ENCODE measurements around the gene TNK2.

TNK2 gene

GRCh38 chr3:195886181-195887141 lies 21.9 kb downstream of the TNK2 start:
- DNase-seq (ENCODE audit: low read depth in 3 of 3, low spot score in 1 of 3) = no peak

GRCh38 chr3:195885036-195885891 lies 23.1 kb downstream of the TNK2 start:
- DNase-seq (ENCODE audit: low read depth in 3 of 3, low spot score in 1 of 3) = no peak

- no peak for DNase-seq (ENCODE audit: low read depth in 3 of 3, low spot score in 1 of 3)
Observed at GRCh38 chr3:195884691-195885035, 23.7 kb downstream of the TNK2 start.

- DNase-seq (ENCODE audit: low read depth in 3 of 3, low spot score in 1 of 3) = no peak
Observed at GRCh38 chr3:195883801-195884200, 24.6 kb downstream of the TNK2 start.

GRCh38 chr3:195883160-195883559 lies 25.2 kb downstream of the TNK2 start:
- DNase-seq (ENCODE audit: low read depth in 3 of 3, low spot score in 1 of 3) = no peak

DNA sequence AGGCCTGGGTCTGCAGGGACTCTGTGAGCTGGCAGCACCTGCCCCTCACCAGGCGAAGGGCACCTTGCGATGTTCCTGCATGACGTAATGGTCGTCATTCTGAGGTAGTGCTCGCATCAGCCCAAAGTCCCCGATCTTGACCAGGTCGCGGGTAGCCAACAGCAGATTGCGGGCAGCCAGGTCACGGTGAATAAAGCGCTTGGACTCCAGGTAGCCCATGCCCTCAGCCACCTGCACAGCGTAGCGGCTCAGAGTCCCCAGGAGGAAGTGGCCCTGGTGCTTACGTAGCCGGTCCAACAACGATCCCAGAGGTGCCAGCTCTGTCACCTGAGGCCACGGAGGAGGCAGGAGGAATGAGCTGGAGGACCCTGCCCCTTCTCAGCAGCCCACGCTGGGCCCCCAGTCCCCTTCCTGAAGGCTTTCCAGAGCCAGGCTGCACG lies 26.3 kb downstream of the TNK2 start:
- no peak for DNase-seq (ENCODE audit: low read depth in 3 of 3, low spot score in 1 of 3)

DNA sequence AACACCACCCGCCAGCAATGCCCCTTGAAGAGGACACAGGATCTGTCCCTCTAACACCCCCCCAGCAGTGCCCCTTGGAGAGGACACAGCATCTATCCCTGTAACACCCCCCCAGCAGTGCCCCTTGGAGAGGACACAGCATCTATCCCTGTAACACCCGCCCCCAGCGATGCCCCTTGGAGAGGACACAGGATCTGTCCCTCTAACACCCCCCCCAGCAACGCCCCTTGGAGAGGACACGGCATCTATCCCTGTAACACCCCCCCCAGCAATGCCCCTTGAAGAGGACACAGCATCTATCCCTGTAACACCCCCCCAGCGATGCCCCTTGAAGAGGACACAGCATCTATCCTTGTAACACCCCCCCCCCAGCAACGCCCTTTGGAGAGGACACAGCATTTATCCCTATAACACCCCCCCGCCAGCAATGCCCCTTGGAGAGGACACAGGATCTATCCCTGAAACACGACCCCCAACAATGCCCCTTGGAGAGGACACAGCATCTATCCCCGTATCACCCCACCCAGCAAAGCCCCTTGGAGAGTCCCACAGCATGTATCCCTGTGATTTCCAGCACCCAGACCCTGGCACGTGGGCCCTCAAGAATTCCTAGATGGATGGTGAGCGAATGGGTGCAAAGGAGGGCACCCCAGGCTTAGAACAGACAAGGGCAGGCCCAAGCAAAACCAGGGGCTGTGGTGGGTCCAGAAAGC lies 26.9 kb downstream of the TNK2 start:
- no peak for DNase-seq (ENCODE audit: low read depth in 3 of 3, low spot score in 1 of 3)

- DNase-seq (ENCODE audit: low read depth in 3 of 3, low spot score in 1 of 3) = no peak
Observed at GRCh38 chr3:195880037-195880431, 28.3 kb downstream of the TNK2 start.

GRCh38 chr3:195879416-195880036 lies 28.8 kb downstream of the TNK2 start:
- no peak for DNase-seq (ENCODE audit: low read depth in 3 of 3, low spot score in 1 of 3)

GRCh38 chr3:195878424-195879274 lies 29.7 kb downstream of the TNK2 start:
- no peak for DNase-seq (ENCODE audit: low read depth in 3 of 3, low spot score in 1 of 3)

DNA sequence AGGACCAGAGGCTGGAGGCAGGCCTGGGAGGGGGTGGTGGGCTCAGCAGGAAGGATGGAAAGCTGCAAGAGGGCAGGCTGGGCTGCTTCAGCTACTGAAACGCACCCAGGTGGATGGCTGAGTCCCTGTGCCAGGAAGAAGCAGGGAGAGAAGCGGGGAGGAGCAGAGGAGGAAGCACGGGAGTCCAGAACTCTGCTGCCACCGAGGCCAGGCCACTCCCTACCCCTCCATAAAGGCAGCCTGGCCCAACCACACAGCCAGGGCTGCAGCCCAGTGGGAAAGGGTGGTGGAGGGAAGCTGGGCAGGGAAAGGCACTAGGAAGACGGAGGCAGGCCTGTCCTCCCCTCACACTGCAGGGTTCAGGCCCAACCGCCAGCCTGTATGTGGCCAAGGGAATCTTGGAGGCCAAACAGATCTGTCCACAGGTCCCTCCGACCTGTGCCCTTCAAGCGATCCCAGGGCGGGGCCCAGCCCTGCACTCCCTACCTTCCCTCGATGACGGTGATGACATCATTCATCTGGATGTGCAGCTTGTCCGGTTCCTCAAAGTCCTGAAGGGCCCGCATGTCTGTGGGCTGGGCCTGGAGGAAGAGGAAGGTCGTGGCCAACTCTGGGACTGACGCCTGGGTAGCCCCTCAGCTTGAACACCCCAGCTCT lies 30.5 kb downstream of the TNK2 start:
- DNase-seq (ENCODE audit: low read depth in 3 of 3, low spot score in 1 of 3) = no peak

- no peak for DNase-seq (ENCODE audit: low read depth in 3 of 3, low spot score in 1 of 3)
Observed at GRCh38 chr3:195877136-195877715, 31.1 kb downstream of the TNK2 start.

DNA sequence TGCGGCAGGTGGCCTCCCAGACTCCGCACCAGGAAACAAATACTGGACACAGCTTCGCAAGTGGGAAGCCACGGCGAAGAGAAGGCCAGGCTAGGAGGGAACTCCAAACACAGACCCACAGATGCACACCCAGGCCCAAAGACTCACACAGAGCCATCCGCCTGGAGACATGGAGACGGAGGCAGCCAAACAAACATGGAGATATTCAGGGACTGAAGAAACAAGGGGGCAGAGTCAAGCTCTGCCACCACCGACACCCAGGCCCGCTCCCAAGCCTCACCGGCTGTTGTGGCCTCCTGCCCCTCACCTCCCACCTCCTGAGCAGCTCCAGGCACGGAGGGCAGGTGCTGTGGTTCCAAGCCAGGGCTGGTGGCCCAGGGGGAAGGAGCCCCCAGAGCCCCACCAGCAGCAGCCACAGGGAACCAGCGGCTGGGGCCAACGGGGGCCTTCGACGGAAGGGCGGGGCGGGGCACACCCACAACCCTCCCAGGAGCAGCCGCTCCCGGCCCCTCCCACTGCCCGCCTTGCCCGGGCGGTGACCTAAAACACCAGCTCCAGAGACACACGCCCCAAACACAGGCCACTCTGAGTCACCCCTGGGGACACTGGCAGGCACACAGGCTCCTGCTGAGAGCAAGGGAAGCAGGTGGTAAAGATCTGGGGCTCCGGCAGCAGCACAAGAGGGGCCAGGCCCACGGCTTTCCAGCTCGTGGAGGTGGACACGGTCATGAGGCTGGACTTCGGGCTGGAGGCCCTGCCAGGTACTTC lies 31.9 kb downstream of the TNK2 start:
- DNase-seq (ENCODE audit: low read depth in 3 of 3, low spot score in 1 of 3) = no peak

GRCh38 chr3:195875482-195876236 lies 32.7 kb downstream of the TNK2 start:
- DNase-seq (ENCODE audit: low read depth in 3 of 3, low spot score in 1 of 3) = no peak

DNA sequence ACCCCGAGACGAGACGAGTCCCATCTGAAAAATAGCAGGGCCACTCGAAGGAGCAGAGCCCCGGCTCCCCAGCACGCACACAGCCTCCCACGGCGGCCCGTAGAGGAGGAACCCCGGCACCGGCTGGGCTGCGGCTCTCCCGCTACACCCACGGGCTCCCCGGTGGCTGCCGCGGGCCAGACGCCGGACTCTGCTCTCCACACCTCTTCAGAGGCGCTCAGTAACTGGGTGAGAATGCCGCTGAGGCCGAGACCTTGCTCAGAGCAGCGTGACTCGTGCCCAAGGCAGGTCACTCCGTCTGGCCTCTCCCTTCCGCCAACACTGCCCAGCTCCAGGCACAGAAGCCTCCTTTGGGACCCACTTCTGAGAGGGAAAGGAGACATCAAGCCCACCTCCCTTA lies 34.4 kb downstream of the TNK2 start:
- no peak for DNase-seq (ENCODE audit: low read depth in 3 of 3, low spot score in 1 of 3)

GRCh38 chr3:195873281-195873887 lies 35.0 kb downstream of the TNK2 start:
- no peak for DNase-seq (ENCODE audit: low read depth in 3 of 3, low spot score in 1 of 3)

DNA sequence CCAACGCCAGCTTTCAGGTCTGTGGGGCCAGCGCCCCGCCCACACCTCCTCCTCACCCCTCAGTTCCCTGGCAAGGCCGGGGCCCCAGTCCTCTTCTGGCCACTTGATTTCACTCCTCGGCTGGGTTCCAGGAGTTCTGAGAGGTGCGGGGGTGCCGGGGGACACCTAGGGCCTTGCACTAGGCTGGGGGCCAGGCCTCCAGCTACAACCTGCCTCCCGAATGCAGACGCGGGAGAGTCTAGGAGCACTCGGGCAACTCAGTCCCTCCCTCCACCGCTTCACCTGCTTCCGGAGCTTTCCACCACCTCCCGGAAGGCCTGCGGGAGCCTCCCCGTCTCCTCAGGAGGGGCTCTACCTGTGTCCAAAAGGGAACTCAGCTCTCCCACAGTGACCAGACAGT lies 35.6 kb downstream of the TNK2 start:
- no peak for DNase-seq (ENCODE audit: low read depth in 3 of 3, low spot score in 1 of 3)
